Thyroid gland (tissue), 4 donors: ENCODE data around the gene ZC3HAV1L.

Experiments
- CTCF ChIP-seq, 6 experiments: fragments of 200-600 bp in 3 of 6; fragments of 450-650 bp in 3 of 6; sonication (generic) in 3 of 6; IDR thresholded peaks; one replicate each; pipeline ENCODE4 v1.5.1; 2016 to 2019; ENCODE audit warnings: antibody characterized with exemption in 6 of 6, mild to moderate bottlenecking in 2 of 6, inconsistent platforms in 1 of 6, moderate library complexity in 1 of 6
- POLR2A ChIP-seq, 2 donors: fragments of 450-650 bp; IDR thresholded peaks; one replicate each; pipeline ENCODE4 v1.6.1; 2017; ENCODE audit warnings: antibody characterized with exemption in 2 of 2, mild to moderate bottlenecking in 2 of 2, moderate library complexity in 1 of 2

GRCh38 chr7:139004321-139005090, 31.3 kb downstream of the ZC3HAV1L start:
- TF ChIP-seq POLR2A (IDR thresholded peaks at IDR 0.05) = no peak
- TF ChIP-seq CTCF (IDR thresholded peaks at IDR 0.05) = no peak
